Rectal smooth muscle tissue (tissue), 1 donor: ENCODE results near the gene PHB1.

Source experiments
- H3K27ac ChIP-seq: one replicate; pipeline ENCODE4 v1.7.0; 2013; ENCODE audit warnings: low read depth, low read length, inconsistent platforms
- H3K27me3 ChIP-seq: one replicate; pipeline ENCODE4 v1.7.0; 2013; ENCODE audit warnings: low read length; ENCODE audit not compliant: control insufficient read depth, insufficient read depth
- H3K36me3 ChIP-seq: one replicate; pipeline ENCODE4 v1.7.0; 2013; ENCODE audit warnings: low read length; ENCODE audit not compliant: control insufficient read depth, insufficient read depth
- H3K4me1 ChIP-seq: one replicate; pipeline ENCODE4 v1.7.0; 2013; ENCODE audit warnings: low read length; ENCODE audit not compliant: control insufficient read depth, insufficient read depth
- H3K4me3 ChIP-seq: one replicate; pipeline ENCODE4 v1.7.0; 2013; ENCODE audit warnings: low read length
- H3K9ac ChIP-seq: one replicate; pipeline ENCODE4 v1.7.0; 2013; ENCODE audit warnings: low read length

The PHB1 gene

DNA sequence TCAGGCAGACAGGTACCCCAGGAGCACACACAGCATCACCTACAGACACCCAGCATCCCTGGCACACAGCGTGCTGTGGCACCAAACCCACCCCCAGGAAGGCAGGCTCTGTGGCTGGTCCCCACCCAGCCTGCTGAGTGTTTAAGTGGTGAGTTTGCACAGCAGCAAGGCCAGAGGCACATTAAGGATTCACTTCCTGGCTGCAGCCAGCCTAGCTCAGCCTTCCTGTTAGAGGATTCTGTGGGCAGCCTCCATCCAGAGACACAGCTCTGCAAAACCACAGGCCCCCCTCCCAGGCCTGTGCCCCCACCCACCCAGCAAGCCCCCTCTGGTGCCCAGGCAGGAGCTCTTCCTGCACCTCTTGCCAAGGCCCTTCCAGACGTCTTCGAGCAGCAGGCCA lies 36.1 kb upstream of the PHB1 start:
- H3K9ac ChIP-seq: no peak overlapping the region
- H3K27me3 ChIP-seq: no peaks in the 10 kb centered on the region
- no peaks in the 10 kb centered on the region for H3K4me1 ChIP-seq
- no peak overlapping the region for H3K4me3 ChIP-seq
- H3K36me3 ChIP-seq: no peaks in the 10 kb centered on the region
- no peak overlapping the region for H3K27ac ChIP-seq

DNA sequence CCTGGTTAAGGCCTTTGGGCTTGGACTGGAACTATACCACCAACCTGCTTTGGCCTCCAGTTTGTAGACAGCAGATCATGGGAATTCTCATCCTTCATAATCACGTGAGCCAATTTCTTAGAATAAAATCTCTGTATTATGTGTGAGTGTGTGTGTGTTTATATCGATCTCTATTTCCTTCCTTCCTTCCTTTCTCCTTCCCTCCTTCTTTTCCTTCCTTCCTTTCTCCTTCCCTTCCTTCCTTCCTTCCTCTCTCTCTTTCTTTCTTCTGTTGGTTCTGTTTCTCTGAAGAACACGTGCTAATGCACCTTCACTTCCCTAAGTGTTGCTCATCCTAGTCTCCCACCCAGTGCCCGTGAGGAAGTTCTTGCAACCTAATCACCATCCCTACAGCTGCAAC lies 35.5 kb upstream of the PHB1 start:
- Histone ChIP-seq H3K27me3 (no peaks in the 10 kb centered on the region), H3K4me1 (no peaks in the 10 kb centered on the region), H3K27ac (no peak overlapping the region), H3K9ac (no peak overlapping the region), H3K36me3 (no peaks in the 10 kb centered on the region), H3K4me3 (no peak overlapping the region)

DNA sequence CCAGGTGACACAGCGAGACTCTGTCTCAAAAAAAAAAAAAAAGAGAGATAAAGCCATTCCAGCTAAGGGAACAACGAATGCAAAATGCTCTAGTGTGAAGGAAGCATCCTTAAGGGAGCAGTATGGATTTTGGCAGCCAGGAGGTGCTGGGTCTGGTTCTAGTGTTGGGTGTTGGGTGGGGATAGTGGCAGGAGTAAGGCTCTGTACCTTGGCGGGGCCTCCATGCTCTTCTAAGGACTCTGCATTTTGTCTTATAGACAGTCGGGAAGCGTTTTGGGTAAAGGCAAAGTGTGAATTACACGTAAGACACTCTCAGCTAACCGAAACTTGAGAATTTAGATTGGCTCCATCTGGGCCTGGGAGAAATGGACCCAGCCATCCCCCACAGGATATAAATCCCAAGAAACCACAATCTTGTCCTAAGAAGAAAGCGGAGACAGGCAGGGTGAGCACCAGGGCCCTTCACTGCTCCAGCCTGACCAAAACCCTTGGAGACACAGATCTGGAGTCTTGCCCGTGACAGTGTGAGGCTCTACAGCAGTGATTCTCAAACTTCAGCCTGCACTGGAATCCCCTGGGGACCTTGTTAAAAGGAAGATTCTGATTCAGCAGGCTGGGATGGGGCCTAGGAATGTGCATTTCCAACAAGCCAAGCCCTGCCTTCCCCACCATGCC lies 33.1 kb upstream of the PHB1 start:
- Histone ChIP-seq H3K9ac (no peak overlapping the region), H3K27me3 (no peaks in the 10 kb centered on the region), H3K4me3 (no peak overlapping the region), H3K4me1 (no peaks in the 10 kb centered on the region), H3K36me3 (no peaks in the 10 kb centered on the region), H3K27ac (no peak overlapping the region)

DNA sequence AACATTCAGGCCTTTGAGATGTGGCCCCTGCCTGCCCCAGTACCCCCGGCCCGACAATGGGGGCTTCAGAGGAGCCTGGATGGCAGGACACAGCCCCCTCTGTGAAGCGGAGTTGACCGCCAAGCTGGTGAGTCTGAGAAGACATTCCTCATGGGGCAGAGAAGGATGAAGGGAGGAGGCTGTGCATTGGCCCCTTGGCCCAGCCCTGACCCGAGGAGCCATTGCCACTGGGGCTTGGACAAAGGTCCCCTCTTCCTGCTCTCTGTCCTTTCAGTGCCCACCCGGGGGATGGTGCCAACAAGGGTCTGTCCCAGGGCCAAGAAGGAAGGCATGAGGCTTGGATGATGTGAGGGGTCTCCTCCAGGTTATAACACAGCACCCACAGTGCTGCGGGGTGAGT lies 30.9 kb upstream of the PHB1 start:
- no peaks in the 10 kb centered on the region for H3K36me3 ChIP-seq
- H3K27ac ChIP-seq: no peak overlapping the region
- no peaks in the 10 kb centered on the region for H3K27me3 ChIP-seq
- no peak overlapping the region for H3K9ac ChIP-seq
- H3K4me1 ChIP-seq: no peaks in the 10 kb centered on the region
- no peak overlapping the region for H3K4me3 ChIP-seq

DNA sequence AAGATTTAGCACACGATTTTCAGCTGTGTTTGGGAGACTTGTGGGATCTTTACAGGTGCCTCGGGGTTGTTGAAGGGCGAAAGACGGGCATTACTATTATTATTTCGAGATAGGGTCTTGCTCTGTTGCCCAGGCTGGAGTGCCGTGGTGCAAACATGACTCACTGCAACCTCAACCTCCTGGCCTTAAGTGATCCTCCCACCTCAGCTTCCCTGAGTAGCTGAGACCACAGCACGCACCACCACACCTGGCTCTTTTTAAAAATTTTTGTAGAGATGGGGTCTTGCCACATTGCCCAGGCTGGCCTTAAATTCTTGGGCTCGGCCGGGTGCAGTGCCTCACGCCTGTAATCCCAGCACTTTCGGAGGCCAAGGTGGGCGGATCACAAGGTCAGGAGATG lies 29.7 kb upstream of the PHB1 start:
- no peaks in the 10 kb centered on the region for H3K4me1 ChIP-seq
- H3K36me3 ChIP-seq: no peaks in the 10 kb centered on the region
- no peak overlapping the region for H3K4me3 ChIP-seq
- no peak overlapping the region for H3K9ac ChIP-seq
- no peaks in the 10 kb centered on the region for H3K27me3 ChIP-seq
- H3K27ac ChIP-seq: no peak overlapping the region

DNA sequence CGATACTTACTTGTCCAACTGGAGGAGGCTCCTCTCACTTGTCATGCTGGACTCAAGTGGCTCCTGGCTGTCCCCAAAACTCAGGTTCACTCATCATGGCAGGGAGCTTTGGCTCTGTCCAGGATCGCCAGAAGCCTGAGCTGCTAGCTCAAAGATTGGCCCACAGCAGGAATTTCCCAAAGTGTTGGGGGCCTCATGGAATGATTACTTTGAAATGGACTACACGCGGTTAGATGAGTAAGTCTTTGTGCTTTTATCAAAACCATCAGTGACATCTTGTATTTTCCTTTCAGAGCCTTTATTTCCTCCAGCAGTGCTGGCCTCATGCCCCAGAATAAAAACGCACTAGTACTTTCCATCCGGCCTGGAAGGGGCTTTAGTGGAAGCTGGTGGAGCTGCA lies 29.2 kb upstream of the PHB1 start:
- H3K27me3 ChIP-seq: peaks cover 4% of the 10 kb centered on the region
- no peaks in the 10 kb centered on the region for H3K36me3 ChIP-seq
- no peak overlapping the region for H3K9ac ChIP-seq
- no peaks in the 10 kb centered on the region for H3K4me1 ChIP-seq
- no peak overlapping the region for H3K4me3 ChIP-seq
- no peak overlapping the region for H3K27ac ChIP-seq

DNA sequence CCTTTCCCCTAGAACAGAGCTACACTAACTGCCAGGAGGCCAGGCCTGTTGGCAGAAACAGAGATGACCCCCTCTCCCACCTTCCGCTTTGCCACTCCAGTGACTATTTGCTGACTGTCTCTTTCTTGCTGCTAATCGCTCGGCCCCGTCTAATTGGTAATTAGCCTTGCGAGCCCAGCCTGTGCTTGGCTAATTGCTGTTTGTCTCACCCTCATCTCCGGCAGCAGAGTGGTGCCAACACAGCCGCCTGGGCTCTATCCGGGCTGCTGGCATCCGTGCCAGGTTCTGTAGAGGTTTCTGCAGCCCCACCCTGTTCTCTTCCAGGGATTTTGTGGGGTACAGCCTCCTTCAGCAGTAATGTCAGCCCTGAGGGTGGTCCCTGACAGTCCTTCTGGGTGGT lies 27.4 kb upstream of the PHB1 start:
- no peak overlapping the region for H3K4me3 ChIP-seq
- no peaks in the 10 kb centered on the region for H3K36me3 ChIP-seq
- no peak overlapping the region for H3K9ac ChIP-seq
- H3K27me3 ChIP-seq: peaks cover 7% of the 10 kb centered on the region
- H3K4me1 ChIP-seq: no peaks in the 10 kb centered on the region
- no peak overlapping the region for H3K27ac ChIP-seq

DNA sequence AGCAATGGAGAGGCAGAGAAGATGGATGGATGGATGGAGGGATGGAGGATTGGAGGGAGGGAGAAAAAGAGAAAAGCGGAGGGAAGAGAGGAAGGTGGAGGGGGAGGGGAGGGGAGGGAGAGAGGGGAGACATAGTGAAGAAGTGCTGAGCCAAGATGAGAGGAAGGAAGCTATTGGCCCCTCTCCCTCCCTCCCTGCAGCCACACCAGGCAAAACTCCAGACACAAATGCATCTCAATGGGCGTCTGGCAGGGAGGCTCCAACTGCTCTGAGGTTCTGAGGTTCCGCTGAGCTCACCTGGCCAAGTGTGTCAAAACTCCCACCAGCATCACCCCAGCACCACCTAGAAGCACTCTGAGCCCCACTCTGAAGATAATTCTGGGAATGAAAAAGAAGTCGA lies 26.9 kb upstream of the PHB1 start:
- no peak overlapping the region for H3K4me3 ChIP-seq
- H3K27me3 ChIP-seq: peaks cover 7% of the 10 kb centered on the region
- H3K27ac ChIP-seq: no peak overlapping the region
- H3K36me3 ChIP-seq: no peaks in the 10 kb centered on the region
- no peak overlapping the region for H3K9ac ChIP-seq
- H3K4me1 ChIP-seq: no peaks in the 10 kb centered on the region

DNA sequence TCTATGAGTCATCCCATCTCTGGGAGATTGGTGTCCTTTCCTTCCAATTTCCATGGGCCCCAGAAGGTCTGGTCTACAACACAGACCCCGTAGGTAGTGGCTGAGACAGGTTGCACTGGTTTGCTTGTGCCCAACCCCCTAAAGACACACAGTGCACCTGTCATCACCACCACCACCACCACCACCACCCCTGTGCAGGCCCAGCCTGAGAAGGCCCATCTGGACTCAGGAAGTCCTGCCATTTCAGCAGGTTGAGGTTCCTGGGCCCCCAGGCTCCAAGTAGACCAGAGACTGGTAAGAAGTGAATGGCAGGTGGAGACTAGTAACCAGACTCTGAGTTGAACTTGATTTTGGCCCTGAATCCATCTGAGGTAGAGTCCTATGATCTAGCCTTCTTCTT lies 25.9 kb upstream of the PHB1 start:
- H3K9ac ChIP-seq: no peak overlapping the region
- H3K4me3 ChIP-seq: no peak overlapping the region
- H3K4me1 ChIP-seq: no peaks in the 10 kb centered on the region
- no peak overlapping the region for H3K27ac ChIP-seq
- peaks cover 7% of the 10 kb centered on the region for H3K27me3 ChIP-seq
- no peaks in the 10 kb centered on the region for H3K36me3 ChIP-seq

DNA sequence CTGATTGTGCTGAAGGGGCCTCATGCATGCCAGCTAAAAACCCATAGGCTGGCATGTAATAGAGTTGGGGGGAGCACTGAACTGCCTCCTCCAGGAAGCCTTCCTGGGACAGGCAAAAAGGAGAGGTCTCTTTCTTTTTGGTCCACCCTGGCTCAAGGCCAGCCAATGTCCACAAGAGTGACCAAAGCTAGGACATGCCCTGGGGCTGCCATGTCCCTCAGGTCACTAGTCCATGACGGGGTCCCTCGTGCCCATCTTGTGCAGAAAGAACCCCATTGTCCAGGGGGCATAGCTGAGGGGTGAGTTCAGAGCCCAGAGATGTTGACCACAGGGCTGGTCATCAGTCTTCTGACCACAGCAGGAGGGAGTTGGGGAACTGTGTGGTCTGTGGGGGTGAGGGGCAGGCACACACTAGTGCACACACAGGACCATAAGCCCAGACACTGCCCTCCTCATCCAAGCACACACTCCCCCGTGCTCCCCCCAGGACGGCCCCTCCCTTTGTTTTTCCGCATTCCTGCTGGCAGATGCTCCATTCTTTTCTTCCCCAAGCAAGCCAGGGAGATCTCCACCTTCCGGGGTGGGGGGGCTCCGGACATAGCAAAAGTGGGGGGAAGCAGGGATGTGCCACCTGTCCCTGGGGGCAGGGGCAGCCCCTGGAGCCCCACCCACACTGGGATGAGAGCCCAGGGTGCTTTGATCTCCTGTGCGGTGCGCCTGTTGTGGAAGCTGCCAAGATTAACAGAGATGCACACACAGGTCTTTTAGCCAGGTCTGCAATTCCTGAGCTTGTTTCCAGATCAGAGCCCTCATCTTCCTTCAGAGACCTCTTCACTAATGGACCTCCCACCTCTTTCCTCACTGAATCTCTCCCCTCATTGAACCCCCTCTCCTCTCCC lies 25.2 kb upstream of the PHB1 start:
- Histone ChIP-seq H3K4me1 (no peaks in the 10 kb centered on the region), H3K9ac (no peak overlapping the region), H3K4me3 (no peak overlapping the region), H3K36me3 (no peaks in the 10 kb centered on the region), H3K27me3 (peaks cover 7% of the 10 kb centered on the region), H3K27ac (no peak overlapping the region)

DNA sequence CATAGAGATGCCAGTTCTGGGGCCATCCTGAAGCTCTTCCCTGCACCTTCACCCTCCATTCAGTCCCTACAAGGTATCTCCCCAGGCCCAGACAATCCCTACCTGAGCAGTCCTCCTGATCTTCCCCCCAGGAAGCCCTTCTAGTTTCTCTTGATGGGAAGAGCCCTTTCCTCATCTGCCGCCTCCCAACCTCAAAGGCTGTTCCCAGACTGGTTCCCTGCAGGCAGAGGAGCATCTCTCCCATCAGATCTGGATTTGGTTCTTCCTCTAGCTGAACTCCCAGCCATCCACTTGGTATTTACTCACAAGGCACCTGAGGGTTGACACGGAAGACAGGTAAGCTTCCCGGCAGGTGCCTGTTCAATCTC lies 24.6 kb upstream of the PHB1 start:
- Histone ChIP-seq H3K27ac (no peak overlapping the region), H3K4me3 (no peak overlapping the region), H3K36me3 (no peaks in the 10 kb centered on the region), H3K9ac (no peak overlapping the region), H3K4me1 (no peaks in the 10 kb centered on the region), H3K27me3 (peaks cover 7% of the 10 kb centered on the region)

DNA sequence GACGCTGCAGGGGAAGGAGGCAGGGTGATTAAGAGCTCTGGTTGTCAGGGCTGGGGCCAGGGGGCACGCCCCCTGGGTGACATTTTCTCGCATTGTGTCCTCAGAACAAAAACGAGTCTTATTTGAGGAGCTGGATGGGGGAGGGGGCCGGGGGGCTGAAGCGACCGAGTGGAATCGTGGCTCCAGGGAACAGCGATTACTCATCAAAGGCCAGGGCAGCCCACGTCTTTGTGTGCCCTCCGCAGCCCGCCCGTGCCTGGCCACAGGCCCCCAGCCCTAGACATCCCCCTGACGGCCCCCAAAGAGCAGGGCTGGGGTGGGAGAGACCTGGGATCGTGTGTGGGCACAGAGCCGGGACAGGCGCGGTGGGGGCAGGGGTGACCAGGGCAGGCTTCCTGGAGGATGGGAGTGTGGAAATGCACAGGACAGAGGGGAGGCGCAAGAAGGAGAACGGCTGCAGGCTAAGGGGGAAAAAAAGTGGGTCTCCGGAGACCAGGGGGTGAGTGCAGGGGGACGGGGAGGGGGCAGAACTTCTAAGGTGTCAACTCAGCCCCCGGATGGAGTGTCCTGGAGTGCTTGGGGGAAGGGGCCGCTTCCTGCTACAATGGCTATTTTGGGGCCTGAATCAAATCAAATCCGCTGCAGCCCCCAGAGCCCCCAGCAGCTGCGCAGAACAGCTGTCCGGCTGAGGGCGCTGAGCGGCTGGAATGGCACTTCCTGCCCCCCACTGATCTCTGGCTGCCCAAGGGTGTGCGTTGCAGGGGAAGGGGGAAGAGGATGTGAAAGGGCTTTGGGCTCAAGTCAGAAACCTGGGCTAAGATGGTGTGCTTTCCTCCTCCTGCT lies 24.0 kb upstream of the PHB1 start:
- H3K27ac ChIP-seq: no peak overlapping the region
- H3K4me1 ChIP-seq: no peaks in the 10 kb centered on the region
- peaks cover 7% of the 10 kb centered on the region for H3K27me3 ChIP-seq
- no peaks in the 10 kb centered on the region for H3K36me3 ChIP-seq
- H3K4me3 ChIP-seq: no peak overlapping the region
- no peak overlapping the region for H3K9ac ChIP-seq
